ENCODE measurements around the gene SPAG8.

- TF ChIP-seq CTCF (conservative IDR thresholded peaks at IDR 0.05) = no peak
- TF ChIP-seq EZH2 (IDR thresholded peaks at IDR 0.05; ENCODE audit: low read depth) = no peak
Observed at GRCh38 chr9:35829764-35830096, 17.7 kb upstream of the SPAG8 start.

Measured in PC-9 (cell line).